ENCODE data around the gene HHAT.

- TF ChIP-seq CTCF (IDR thresholded peaks at IDR 0.05) = no peak
- no peak for TF ChIP-seq POLR2A (IDR thresholded peaks at IDR 0.05)
Measured at GRCh38 chr1:210676539-210676938, 347.8 kb downstream of the HHAT start.

Data from testis (tissue), 2 donors.